Uterus (tissue), 4 donors: ENCODE results near the gene RTN1. TPM values are rescaled to one million over a fixed set of nuclear protein-coding genes. Genes with fewer than 3 reads are reported as not detected.

Experiments
- DNase-seq, 2 donors: peaks; one replicate each; pipeline ENCODE4 v3.0.0-alpha.2; 2019 to 2020
- H3K27ac ChIP-seq, 2 donors: fragments of 200-600 bp; sonication (generic); 1 replicate in 1 of 2; 2 replicates in 1 of 2; pipeline ENCODE4 v1.5.1; 2016 to 2018
- H3K27me3 ChIP-seq, 2 donors: fragments of 200-600 bp; sonication (generic); one replicate each; pipeline ENCODE4 v1.5.1; 2018 to 2019; ENCODE audit warnings: control low read depth in 1 of 2
- H3K36me3 ChIP-seq, 2 donors: fragments of 200-600 bp; sonication (generic); one replicate each; pipeline ENCODE4 v1.5.1; 2019; ENCODE audit warnings: control low read depth in 1 of 2
- H3K4me1 ChIP-seq, 2 donors: fragments of 200-600 bp; sonication (generic); one replicate each; pipeline ENCODE4 v1.5.1; 2018 to 2019; ENCODE audit warnings: control low read depth in 1 of 2
- H3K4me3 ChIP-seq, 2 donors: fragments of 200-600 bp; sonication (generic); 1 replicate in 1 of 2; 2 replicates in 1 of 2; pipeline ENCODE4 v1.5.1; 2018 to 2019; ENCODE audit warnings: mild to moderate bottlenecking in 1 of 2
- H3K9me3 ChIP-seq, 2 donors: fragments of 200-600 bp; sonication (generic); one replicate each; pipeline ENCODE4 v1.5.1; 2019; ENCODE audit warnings: control low read depth in 1 of 2
- CTCF ChIP-seq, 4 experiments: fragments of 200-600 bp in 2 of 4; fragments of 450-650 bp in 2 of 4; sonication (generic) in 2 of 4; IDR thresholded peaks; one replicate each; pipeline ENCODE4 v1.5.1; 2016 to 2019; ENCODE audit warnings: antibody characterized with exemption in 4 of 4, mild to moderate bottlenecking in 2 of 4, moderate library complexity in 1 of 4
- POLR2A ChIP-seq, 2 donors: fragments of 450-650 bp; IDR thresholded peaks; one replicate each; pipeline ENCODE4 v1.6.1; 2016; ENCODE audit warnings: antibody characterized with exemption in 2 of 2, mild to moderate bottlenecking in 1 of 2, moderate library complexity in 1 of 2
- intact Hi-C: fragments of 100-400 bp; cut with DNase I; formaldehyde crosslinking; loops from one replicate; pipeline ENCODE4 v1.15.1; 2023; ENCODE audit warnings: low total_unique reads
- total RNA-seq, 4 donors: library from RNA; depleted of rRNA in 3 of 4; stranded (reverse); fragments of >200 nt in 3 of 4; gene quantifications; one replicate each; pipeline versions ENCODE4 v1.1.0 to v1.2.4, GENCODE V29; 2014 to 2023
- donor health status: DM: yes; HTN: yes; CAD: no.

RTN1 gene
- total RNA-seq, 4 donors from 2014 or later, result 0.26 to 14.4 (median 7.5) TPM

- Histone ChIP-seq H3K4me1 (no peaks in the 10 kb centered on the region), H3K27ac (no peak overlapping the region), H3K36me3 (no peaks in the 10 kb centered on the region), H3K4me3 (no peak overlapping the region), H3K27me3 (no peaks in the 10 kb centered on the region), H3K9me3 (no peaks in the 10 kb centered on the region)
- TF ChIP-seq CTCF (IDR thresholded peaks at IDR 0.05) (no peak), POLR2A (IDR thresholded peaks at IDR 0.05) (no peak)
- intact Hi-C loops, result no loop called here
- DNase-seq, result no peak
Measured at GRCh38 chr14:59826150-59826549, 44.4 kb downstream of the RTN1 start.

DNA sequence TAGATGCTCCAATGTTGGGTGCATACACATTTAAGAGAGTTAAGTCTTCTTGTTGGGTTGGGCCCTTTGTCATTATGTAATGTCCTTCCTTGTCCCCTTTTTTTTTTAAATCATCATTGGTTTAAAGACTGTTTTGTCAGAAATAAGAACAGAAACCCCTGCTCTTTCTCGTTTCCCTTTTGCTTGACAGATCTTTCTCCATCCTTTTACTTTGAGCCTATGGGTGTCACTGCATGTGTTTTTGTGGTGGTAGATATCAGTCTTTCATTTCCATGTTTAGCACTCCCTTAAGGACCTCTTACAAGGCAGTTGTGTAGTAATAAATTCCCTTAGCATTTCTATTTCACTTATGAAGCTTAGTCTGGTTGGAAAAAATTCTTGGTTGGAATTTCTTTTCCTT, 47.4 kb downstream of the RTN1 start:
- intact Hi-C loops, result no loop called here
- no peaks in the 10 kb centered on the region for H3K9me3 ChIP-seq
- H3K4me3 ChIP-seq, result no peak overlapping the region
- no peak overlapping the region for H3K27ac ChIP-seq
- H3K4me1 ChIP-seq, result no peaks in the 10 kb centered on the region
- no peaks in the 10 kb centered on the region for H3K27me3 ChIP-seq
- H3K36me3 ChIP-seq, result no peaks in the 10 kb centered on the region
- no peak for TF ChIP-seq POLR2A (IDR thresholded peaks at IDR 0.05)
- TF ChIP-seq CTCF (IDR thresholded peaks at IDR 0.05), result no peak
- DNase-seq, result no peak

GRCh38 chr14:59819446-59820088, 51.0 kb downstream of the RTN1 start:
- intact Hi-C loops, result no loop called here
- no peaks in the 10 kb centered on the region for H3K4me1 ChIP-seq
- no peak for TF ChIP-seq POLR2A (IDR thresholded peaks at IDR 0.05)
- no peak for TF ChIP-seq CTCF (IDR thresholded peaks at IDR 0.05)
- DNase-seq, result no peak
- no peaks in the 10 kb centered on the region for H3K9me3 ChIP-seq
- no peaks in the 10 kb centered on the region for H3K27me3 ChIP-seq
- no peak overlapping the region for H3K27ac ChIP-seq
- no peak overlapping the region for H3K4me3 ChIP-seq
- no peaks in the 10 kb centered on the region for H3K36me3 ChIP-seq

GRCh38 chr14:59816941-59817340, 53.6 kb downstream of the RTN1 start:
- Histone ChIP-seq H3K36me3 (no peaks in the 10 kb centered on the region), H3K4me1 (no peaks in the 10 kb centered on the region), H3K27ac (no peak overlapping the region), H3K4me3 (no peak overlapping the region), H3K27me3 (no peaks in the 10 kb centered on the region), H3K9me3 (no peaks in the 10 kb centered on the region)
- intact Hi-C loops, result no loop called here
- no peak for DNase-seq
- TF ChIP-seq POLR2A (IDR thresholded peaks at IDR 0.05), result no peak
- TF ChIP-seq CTCF (IDR thresholded peaks at IDR 0.05), result no peak

DNA sequence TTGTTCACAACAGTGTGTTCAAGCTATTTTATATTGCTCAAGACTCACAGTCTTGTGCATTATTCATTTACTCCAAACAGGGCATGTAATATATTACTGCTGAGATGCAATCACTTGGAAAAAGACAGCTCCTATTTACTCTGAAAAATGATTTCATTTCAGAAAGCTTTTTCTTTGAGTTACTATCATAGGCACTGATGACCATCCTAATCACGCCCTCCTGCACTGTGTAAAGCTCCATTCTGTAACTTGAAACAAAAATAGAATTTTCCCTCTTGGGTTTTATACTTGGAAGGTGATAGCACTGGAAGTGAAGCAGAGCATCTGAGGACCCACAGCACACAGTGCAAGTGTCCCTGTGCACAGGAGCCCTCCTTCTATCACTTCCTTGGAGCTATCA, 55.6 kb downstream of the RTN1 start:
- TF ChIP-seq CTCF (IDR thresholded peaks at IDR 0.05) (no peak), POLR2A (IDR thresholded peaks at IDR 0.05) (no peak)
- no peaks in the 10 kb centered on the region for H3K36me3 ChIP-seq
- no peak overlapping the region for H3K27ac ChIP-seq
- H3K4me1 ChIP-seq, result no peaks in the 10 kb centered on the region
- DNase-seq, result no peak
- no peaks in the 10 kb centered on the region for H3K9me3 ChIP-seq
- no peaks in the 10 kb centered on the region for H3K27me3 ChIP-seq
- intact Hi-C loops, result no loop called here
- no peak overlapping the region for H3K4me3 ChIP-seq
